K562 (cell line): Measurements from ENCODE around the gene SFT2D2. TPM values are rescaled to one million over a fixed set of nuclear protein-coding genes. Genes with fewer than 3 reads are reported as not detected.
A peak's percentile ranks its signal among the peaks of the same experiment; 100 is the strongest.

Experiments
- AFF4 ChIP-seq: sonication (generic); formaldehyde crosslinking; IDR thresholded peaks from 2 replicates; pipeline ENCODE4 v1.8.0; 2023; ENCODE audit warnings: mild to moderate bottlenecking, missing genetic modification reagents
- CEBPB ChIP-seq: fragments of 450-650 bp; IDR thresholded peaks from 2 replicates; pipeline ENCODE4 v1.6.1; 2016; ENCODE audit warnings: missing genetic modification characterization, missing compliant biosample characterization
- E2F5 ChIP-seq: sonication (generic); formaldehyde crosslinking; IDR thresholded peaks from 2 replicates; pipeline ENCODE4 v1.8.0; 2022; ENCODE audit warnings: mild to moderate bottlenecking, missing genetic modification reagents
- ELF1 ChIP-seq: fragments of 200-800 bp; sonication (Bioruptor generic); IDR thresholded peaks from 2 replicates; pipeline ENCODE4 v1.6.1; 2016; ENCODE audit warnings: missing genetic modification characterization, missing compliant biosample characterization
- FOXJ3 ChIP-seq: sonication (generic); formaldehyde crosslinking; IDR thresholded peaks from 2 replicates; pipeline ENCODE4 v1.4.0; 2020; ENCODE audit warnings: mild to moderate bottlenecking, missing genetic modification reagents
- GABPB1 ChIP-seq: sonication (generic); formaldehyde crosslinking; IDR thresholded peaks from 2 replicates; pipeline ENCODE4 v1.8.0; 2022; ENCODE audit warnings: mild to moderate bottlenecking, missing genetic modification reagents
- MEF2D ChIP-seq: conservative IDR thresholded peaks from 2 replicates; pipeline ENCODE4 v1.6.1; 2016; ENCODE audit warnings: low read depth, missing genetic modification characterization, missing compliant biosample characterization
- MTA3 ChIP-seq: fragments of 450-650 bp; formaldehyde crosslinking; IDR thresholded peaks from 2 replicates; pipeline ENCODE4 v1.6.1; 2017; ENCODE audit warnings: mild to moderate bottlenecking, borderline replicate concordance
- MTF1 ChIP-seq: fragments of 250-450 bp; sonication (Bioruptor Pico); IDR thresholded peaks from 2 replicates; pipeline ENCODE4 v1.9.0; 2021; ENCODE audit warnings: moderate library complexity, mild to moderate bottlenecking, inconsistent platforms, borderline replicate concordance
- PML ChIP-seq: IDR thresholded peaks from 2 replicates; pipeline ENCODE4 v1.6.1; 2012; ENCODE audit warnings: low read length, inconsistent platforms
- TFAP4 ChIP-seq: sonication (generic); formaldehyde crosslinking; IDR thresholded peaks from 2 replicates; pipeline ENCODE4 v1.8.0; 2022; ENCODE audit warnings: missing genetic modification reagents, mild to moderate bottlenecking, moderate library complexity, borderline replicate concordance
- TRIM24 ChIP-seq, 2 experiments: fragments of 450-650 bp; IDR thresholded peaks; 2 replicates each; pipeline ENCODE4 v1.6.1; 2016
- ZNF445 ChIP-seq: fragments of 250-450 bp; sonication (Bioruptor Pico); IDR thresholded peaks from 2 replicates; pipeline ENCODE4 v1.4.0; 2020; ENCODE audit warnings: low read depth, mild to moderate bottlenecking, moderate library complexity
- polyA plus RNA-seq, 8 experiments: library from polyadenylated mRNA; depleted of rRNA in 4 of 8; stranded (reverse) in 5 of 8; unstranded in 3 of 8; fragments of >200 nt; fragmentation: Nextera tagmentation in 2 of 8; fragmentation: Illumina TruSeq in 1 of 8; extraction: Ambion mirVana in 2 of 8; extraction: Trizol in 1 of 8; gene quantifications; 2 replicates each; pipeline versions ENCODE4 v1.2.1 to v1.2.3, GENCODE V29; 2011 to 2014; ENCODE audit warnings: inconsistent platforms in 1 of 8, missing spikeins in 1 of 8
- total RNA-seq, 7 experiments: library from RNA; depleted of rRNA in 6 of 7; stranded (reverse); fragments of >200 nt in 6 of 7; fragmentation: Illumina TruSeq in 2 of 7; extraction: Trizol in 2 of 7; gene quantifications; 2 replicates each; pipeline versions ENCODE4 v1.2.1 to v1.2.3, GENCODE V29; 2011 to 2021; ENCODE audit warnings: low replicate concordance in 1 of 7

SFT2D2 gene
- total and polyA plus RNA-seq, 9 of the 15 experiments (the other 6 are each of a cell fraction or from before 2014, with no cell fraction given): 3.4 to 50.1 (median 21.6) TPM

GRCh38 chr1:168223681-168224540, 1.9 kb upstream of the SFT2D2 start (continued):
- no peak for TF ChIP-seq AFF4 (CRISPR knock-in tag)
- TF ChIP-seq GABPB1: no peak
- TF ChIP-seq ELF1 (tag): no peak
- TF ChIP-seq CEBPB (tag): peak; percentile 90
- TF ChIP-seq ZNF445 (CRISPR knock-in tag): no peak
- no peak for TF ChIP-seq PML
- no peak for TF ChIP-seq TRIM24 (IDR thresholded peaks at IDR 0.05)
- no peak for TF ChIP-seq MTA3
- TF ChIP-seq TFAP4 (CRISPR knock-in tag): no peak
- TF ChIP-seq MTF1: no peak
- no peak for TF ChIP-seq MEF2D (tag)
- TF ChIP-seq FOXJ3 (CRISPR knock-in tag): no peak
- TF ChIP-seq E2F5: no peak
